ENCODE measurements around the gene OR7C2. TPM values are rescaled to one million over a fixed set of nuclear protein-coding genes. Genes with fewer than 3 reads are reported as not detected.
A peak's percentile ranks its signal among the peaks of the same experiment; 100 is the strongest.

The OR7C2 gene
- total RNA-seq, 1 experiment from 2014 or later: not detected

DNA sequence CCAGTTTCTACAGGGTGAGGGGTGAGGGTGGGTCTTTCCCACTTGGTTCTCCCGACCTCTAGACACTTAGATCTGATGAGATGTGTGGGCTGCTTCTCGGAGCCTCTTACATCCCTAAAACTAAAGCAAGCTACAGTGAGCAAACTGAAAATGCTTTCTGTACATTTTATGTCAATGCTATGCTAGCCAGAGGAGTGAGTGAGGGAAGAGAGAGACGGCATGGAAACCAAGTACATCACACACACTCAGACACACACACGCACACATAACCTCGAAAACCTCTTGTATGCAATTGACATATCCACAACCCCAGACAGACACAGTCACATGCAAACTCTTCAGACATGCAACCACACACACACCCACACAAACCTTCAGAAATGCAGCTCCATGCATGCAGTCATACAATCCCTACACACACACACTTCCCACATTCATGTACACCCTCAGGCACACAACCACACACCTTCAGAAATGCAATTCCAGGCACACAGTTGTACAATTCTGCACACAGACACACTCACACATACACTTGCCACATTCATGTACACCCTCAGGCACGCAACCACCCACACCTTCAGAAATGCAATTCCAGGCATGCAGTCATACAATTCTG is 37.0 kb downstream of the OR7C2 start:
- peak overlapping the region; percentile 72 for H3K4me2 ChIP-seq (ENCODE audit: insufficient read depth, insufficient read length, low read length)
- no peaks in the 10 kb centered on the region for H3K4me1 ChIP-seq (ENCODE audit: insufficient read depth, low read length)

More for the DNA sequence above, 37.0 kb downstream of the OR7C2 start:
- H3K9me3 ChIP-seq (ENCODE audit: control insufficient read depth, low read depth, low read length): no peaks in the 10 kb centered on the region
- Mint-ChIP-seq H3K9me3 (no peaks in the 10 kb centered on the region), H3K27ac (no peak overlapping the region), H3K36me3 (ENCODE audit: insufficient read depth in 1 of 3, low read depth in 3 of 3) (no peaks in the 10 kb centered on the region; a peak in 2 of 7 replicates), H3K4me3 (peak overlapping the region; percentile 78 to 93), H3K4me1 (peaks cover 0 to 20% of the 10 kb centered on the region in 2 experiments; a peak in 2 of 4 replicates), H3K27me3 (ENCODE audit: low read depth) (peaks cover 42% of the 10 kb centered on the region)
- no peak overlapping the region for H2BK12ac ChIP-seq (ENCODE audit: insufficient read length, low read depth, low read length)
- no peak overlapping the region for H3K9ac ChIP-seq (ENCODE audit: extremely low read depth, insufficient read length, low read length)
- H2AK5ac ChIP-seq (ENCODE audit: insufficient read length, low read length): no peak overlapping the region
- H3K27ac ChIP-seq (ENCODE audit: insufficient read length, low read depth, low read length): no peak overlapping the region
- H2BK120ac ChIP-seq (ENCODE audit: low read depth, low read length, poor library complexity, severe bottlenecking): no peak overlapping the region
- H3K23me2 ChIP-seq (ENCODE audit: insufficient read length, low read depth, low read length, poor library complexity, severe bottlenecking): no peaks in the 10 kb centered on the region
- H3K4ac ChIP-seq (ENCODE audit: low read depth, low read length): no peak overlapping the region
- no peak overlapping the region for H2BK20ac ChIP-seq (ENCODE audit: low read depth, low read length, poor library complexity, severe bottlenecking)
- no peak overlapping the region for H4K91ac ChIP-seq (ENCODE audit: insufficient read length, low read depth, low read length)
- no peak overlapping the region for H2AFZ ChIP-seq (ENCODE audit: low read length)
- WGBS (ENCODE audit: extremely low coverage, insufficient read length, low lambda C conversion rate): no CpG with 5 or more reads among the region's 6 CpGs
- no peaks in the 10 kb centered on the region; the same call in 1 of the 2 replicates for H3K27me3 ChIP-seq (ENCODE audit: insufficient read depth, low read length)
- H3K56ac ChIP-seq (ENCODE audit: insufficient read length, low read depth, low read length): no peak overlapping the region
- no peak overlapping the region for H3K18ac ChIP-seq (ENCODE audit: insufficient read length, low read depth, low read length)
- DNase-seq: no peak
- H3K23ac ChIP-seq (ENCODE audit: insufficient read length, low read depth, low read length): no peak overlapping the region
- H3K14ac ChIP-seq (ENCODE audit: insufficient read depth, low read length): no peak overlapping the region
- H2BK5ac ChIP-seq (ENCODE audit: insufficient read length, low read length): no peak overlapping the region
- TF ChIP-seq, protein P1, sequence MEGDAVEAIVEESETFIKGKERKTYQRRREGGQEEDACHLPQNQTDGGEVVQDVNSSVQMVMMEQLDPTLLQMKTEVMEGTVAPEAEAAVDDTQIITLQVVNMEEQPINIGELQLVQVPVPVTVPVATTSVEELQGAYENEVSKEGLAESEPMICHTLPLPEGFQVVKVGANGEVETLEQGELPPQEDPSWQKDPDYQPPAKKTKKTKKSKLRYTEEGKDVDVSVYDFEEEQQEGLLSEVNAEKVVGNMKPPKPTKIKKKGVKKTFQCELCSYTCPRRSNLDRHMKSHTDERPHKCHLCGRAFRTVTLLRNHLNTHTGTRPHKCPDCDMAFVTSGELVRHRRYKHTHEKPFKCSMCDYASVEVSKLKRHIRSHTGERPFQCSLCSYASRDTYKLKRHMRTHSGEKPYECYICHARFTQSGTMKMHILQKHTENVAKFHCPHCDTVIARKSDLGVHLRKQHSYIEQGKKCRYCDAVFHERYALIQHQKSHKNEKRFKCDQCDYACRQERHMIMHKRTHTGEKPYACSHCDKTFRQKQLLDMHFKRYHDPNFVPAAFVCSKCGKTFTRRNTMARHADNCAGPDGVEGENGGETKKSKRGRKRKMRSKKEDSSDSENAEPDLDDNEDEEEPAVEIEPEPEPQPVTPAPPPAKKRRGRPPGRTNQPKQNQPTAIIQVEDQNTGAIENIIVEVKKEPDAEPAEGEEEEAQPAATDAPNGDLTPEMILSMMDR (conservative IDR thresholded peaks at IDR 0.05): no peak
- H3T11ph ChIP-seq (ENCODE audit: low read length): no peak overlapping the region
- no peak overlapping the region for H4K8ac ChIP-seq (replicated peaks; ENCODE audit: insufficient read length, low read depth, low read length)
- H3K79me2 ChIP-seq (ENCODE audit: insufficient read depth, low read length): no peaks in the 10 kb centered on the region
- no peaks in the 10 kb centered on the region for H3K79me1 ChIP-seq (ENCODE audit: insufficient read depth, low read depth, low read length, poor library complexity, severe bottlenecking)
- no peak overlapping the region for H4K5ac ChIP-seq (ENCODE audit: insufficient read length, low read depth, low read length)
- H2BK15ac ChIP-seq (ENCODE audit: low read depth, low read length): no peak overlapping the region
- H4K20me1 ChIP-seq (ENCODE audit: control insufficient read depth, insufficient read depth, insufficient read length): no peaks in the 10 kb centered on the region
